Astrocyte (in vitro differentiated cells and primary cell): Measurements from ENCODE around the gene TMEM115. TPM values are rescaled to one million over a fixed set of nuclear protein-coding genes. Genes with fewer than 3 reads are reported as not detected.

Experiments used
- DNase-seq: peaks from one replicate; pipeline ENCODE4 v3.0.0-alpha.2; 2010; ENCODE audit warnings: low read depth
- FAIRE-seq: peaks from 2 replicates; lab custom pipeline; 2011; peaks lifted over from hg19 to GRCh38; lab: Jason Lieb, UNC
- H2AFZ ChIP-seq: 2 replicates; pipeline ENCODE4 v1.6.0; 2012; ENCODE audit warnings: low read depth, low read length, inconsistent platforms
- H3K27ac ChIP-seq: 2 replicates; pipeline ENCODE4 v1.5.1; 2011; ENCODE audit warnings: low read depth, low read length, inconsistent platforms
- H3K27me3 ChIP-seq: 2 replicates; pipeline ENCODE4 v1.6.0; 2011; ENCODE audit warnings: low read length, inconsistent platforms; ENCODE audit not compliant: insufficient read depth
- H3K36me3 ChIP-seq: 2 replicates; pipeline ENCODE4 v1.5.1; 2011; ENCODE audit warnings: low read length, inconsistent platforms; ENCODE audit not compliant: insufficient read depth
- H3K4me1 ChIP-seq: 2 replicates; pipeline ENCODE4 v1.5.1; 2011; ENCODE audit warnings: low read length, inconsistent platforms; ENCODE audit not compliant: insufficient read depth
- H3K4me2 ChIP-seq: 2 replicates; pipeline ENCODE4 v1.6.0; 2012; ENCODE audit warnings: low read length, inconsistent platforms
- H3K4me3 ChIP-seq: 2 replicates; pipeline ENCODE4 v1.5.1; 2011; ENCODE audit warnings: low read depth, mild to moderate bottlenecking, low read length, inconsistent platforms; ENCODE audit not compliant: insufficient read depth
- H3K79me2 ChIP-seq: 2 replicates; pipeline ENCODE4 v1.6.0; 2012; ENCODE audit warnings: mild to moderate bottlenecking, low read length, inconsistent platforms; ENCODE audit not compliant: insufficient read depth
- H3K9ac ChIP-seq: 2 replicates; pipeline ENCODE4 v1.6.0; 2012; ENCODE audit warnings: mild to moderate bottlenecking, low read length, inconsistent platforms
- H3K9me3 ChIP-seq: 2 replicates; pipeline ENCODE4 v1.5.1; 2012; ENCODE audit warnings: low read depth, mild to moderate bottlenecking, low read length, inconsistent platforms; ENCODE audit not compliant: insufficient read depth
- H4K20me1 ChIP-seq: 2 replicates; pipeline ENCODE4 v1.6.0; 2012; ENCODE audit warnings: low read length, inconsistent platforms; ENCODE audit not compliant: insufficient read depth
- H3K27ac Mint-ChIP-seq: one replicate; pipeline ENCODE4 v1.8.0; 2021; ENCODE audit warnings: mild to moderate bottlenecking, mixed read lengths; ENCODE audit not compliant: unreplicated experiment
- H3K27me3 Mint-ChIP-seq: one replicate; pipeline ENCODE4 v1.8.0; 2021; ENCODE audit warnings: low read depth, mixed read lengths; ENCODE audit not compliant: unreplicated experiment
- H3K36me3 Mint-ChIP-seq: one replicate; pipeline ENCODE4 v1.8.0; 2021; ENCODE audit warnings: low read depth, mixed read lengths; ENCODE audit not compliant: unreplicated experiment
- H3K4me1 Mint-ChIP-seq: one replicate; pipeline ENCODE4 v1.8.0; 2021; ENCODE audit warnings: low read depth, mixed read lengths; ENCODE audit not compliant: unreplicated experiment
- H3K4me3 Mint-ChIP-seq: one replicate; pipeline ENCODE4 v1.8.0; 2021; ENCODE audit warnings: mild to moderate bottlenecking, moderate library complexity, mixed read lengths; ENCODE audit not compliant: unreplicated experiment
- H3K9me3 Mint-ChIP-seq: one replicate; pipeline ENCODE4 v1.8.0; 2021; ENCODE audit warnings: mild to moderate bottlenecking, mixed read lengths; ENCODE audit not compliant: unreplicated experiment
- EZH2 ChIP-seq: IDR thresholded peaks from 2 replicates; pipeline ENCODE4 v1.6.1; 2012; ENCODE audit warnings: mild to moderate bottlenecking, low read length, inconsistent platforms; ENCODE audit not compliant: insufficient read depth
- total RNA-seq: library from RNA; stranded (reverse); gene quantifications from 2 replicates; pipeline ENCODE4 v1.2.1, GENCODE V29; 2021
- TF ChIP-seq, protein P1 (sequence below): IDR thresholded peaks from 2 replicates; pipeline ENCODE4 v1.5.1; 2011; ENCODE audit warnings: low read depth, mild to moderate bottlenecking, inconsistent platforms, low read length, moderate library complexity; ENCODE audit not compliant: insufficient read depth

Gene TMEM115
- total RNA-seq, 1 donor from 2014 or later = 48.7 TPM

DNA sequence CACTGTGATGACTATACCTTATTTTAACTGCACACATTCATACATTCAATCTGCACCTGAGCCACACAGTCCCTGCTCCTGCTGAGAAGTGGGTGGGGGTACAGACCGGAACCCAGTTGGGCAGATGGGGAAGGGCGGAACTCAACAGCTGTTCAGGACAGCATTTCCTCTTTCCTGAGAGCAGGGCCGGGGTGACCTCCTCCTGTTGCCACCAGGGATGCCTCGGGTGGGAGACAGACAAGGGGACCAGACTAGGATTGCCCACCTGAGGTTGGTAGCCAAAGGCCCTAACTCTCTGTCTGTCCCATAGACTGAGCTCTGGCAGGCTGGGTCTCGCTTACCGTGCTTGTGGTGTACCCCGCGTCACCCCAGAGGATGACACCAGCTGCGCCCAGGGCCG, 40.7 kb downstream of the TMEM115 start:
- Histone ChIP-seq H3K9me3 (no peaks in the 10 kb centered on the region), H3K27me3 (no peaks in the 10 kb centered on the region), H3K9ac (no peak overlapping the region), H3K79me2 (peaks cover 40% of the 10 kb centered on the region), H3K27ac (no peak overlapping the region), H3K4me2 (peak overlapping the region; percentile 93), H3K4me3 (no peak overlapping the region), H3K36me3 (peaks cover 8% of the 10 kb centered on the region), H4K20me1 (peaks cover 58% of the 10 kb centered on the region), H2AFZ (no peak overlapping the region), H3K4me1 (peaks cover 29% of the 10 kb centered on the region)
- no peak overlapping the region for H3K4me3 Mint-ChIP-seq
- H3K27me3 Mint-ChIP-seq = no peaks in the 10 kb centered on the region
- H3K36me3 Mint-ChIP-seq = peaks cover 21% of the 10 kb centered on the region
- H3K27ac Mint-ChIP-seq = no peak overlapping the region
- no peak for FAIRE-seq
- peaks cover 23% of the 10 kb centered on the region for H3K4me1 Mint-ChIP-seq
- DNase-seq = no peak
- H3K9me3 Mint-ChIP-seq = no peaks in the 10 kb centered on the region
- no peak for TF ChIP-seq EZH2
- TF ChIP-seq, protein P1, sequence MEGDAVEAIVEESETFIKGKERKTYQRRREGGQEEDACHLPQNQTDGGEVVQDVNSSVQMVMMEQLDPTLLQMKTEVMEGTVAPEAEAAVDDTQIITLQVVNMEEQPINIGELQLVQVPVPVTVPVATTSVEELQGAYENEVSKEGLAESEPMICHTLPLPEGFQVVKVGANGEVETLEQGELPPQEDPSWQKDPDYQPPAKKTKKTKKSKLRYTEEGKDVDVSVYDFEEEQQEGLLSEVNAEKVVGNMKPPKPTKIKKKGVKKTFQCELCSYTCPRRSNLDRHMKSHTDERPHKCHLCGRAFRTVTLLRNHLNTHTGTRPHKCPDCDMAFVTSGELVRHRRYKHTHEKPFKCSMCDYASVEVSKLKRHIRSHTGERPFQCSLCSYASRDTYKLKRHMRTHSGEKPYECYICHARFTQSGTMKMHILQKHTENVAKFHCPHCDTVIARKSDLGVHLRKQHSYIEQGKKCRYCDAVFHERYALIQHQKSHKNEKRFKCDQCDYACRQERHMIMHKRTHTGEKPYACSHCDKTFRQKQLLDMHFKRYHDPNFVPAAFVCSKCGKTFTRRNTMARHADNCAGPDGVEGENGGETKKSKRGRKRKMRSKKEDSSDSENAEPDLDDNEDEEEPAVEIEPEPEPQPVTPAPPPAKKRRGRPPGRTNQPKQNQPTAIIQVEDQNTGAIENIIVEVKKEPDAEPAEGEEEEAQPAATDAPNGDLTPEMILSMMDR = no peak

DNA sequence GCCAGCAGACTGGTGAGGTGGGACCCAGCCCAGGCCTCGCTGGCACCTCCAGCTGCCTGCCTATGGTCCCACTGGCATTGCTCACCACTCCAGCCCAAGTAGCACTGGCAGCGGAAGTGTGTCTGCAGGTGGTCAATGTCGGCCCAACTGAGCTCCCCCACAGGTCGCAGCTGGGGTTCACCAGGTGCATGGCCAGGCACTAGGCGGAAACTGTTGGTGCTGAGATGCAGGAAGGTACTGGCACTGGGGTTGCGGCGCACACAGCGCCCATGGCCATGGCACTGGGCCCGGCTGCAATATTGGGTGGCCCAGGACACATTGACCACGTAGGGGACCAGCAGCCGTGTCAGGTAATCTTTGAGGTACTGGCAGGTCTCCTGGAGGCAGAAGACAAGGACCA, 41.2 kb downstream of the TMEM115 start:
- Histone ChIP-seq H4K20me1 (peaks cover 58% of the 10 kb centered on the region), H3K27ac (no peak overlapping the region), H2AFZ (no peak overlapping the region), H3K4me3 (no peak overlapping the region), H3K79me2 (peaks cover 40% of the 10 kb centered on the region), H3K9me3 (no peaks in the 10 kb centered on the region), H3K4me1 (peaks cover 29% of the 10 kb centered on the region), H3K36me3 (peaks cover 8% of the 10 kb centered on the region), H3K9ac (no peak overlapping the region), H3K27me3 (no peaks in the 10 kb centered on the region), H3K4me2 (peak overlapping the region; percentile 93)
- H3K36me3 Mint-ChIP-seq = peaks cover 22% of the 10 kb centered on the region
- peaks cover 22% of the 10 kb centered on the region for H3K4me1 Mint-ChIP-seq
- TF ChIP-seq, protein P1 = no peak
- no peak for TF ChIP-seq EZH2
- DNase-seq (no peak), FAIRE-seq (no peak)
- H3K27me3 Mint-ChIP-seq = no peaks in the 10 kb centered on the region
- no peaks in the 10 kb centered on the region for H3K9me3 Mint-ChIP-seq
- no peak overlapping the region for H3K27ac Mint-ChIP-seq
- no peak overlapping the region for H3K4me3 Mint-ChIP-seq

DNA sequence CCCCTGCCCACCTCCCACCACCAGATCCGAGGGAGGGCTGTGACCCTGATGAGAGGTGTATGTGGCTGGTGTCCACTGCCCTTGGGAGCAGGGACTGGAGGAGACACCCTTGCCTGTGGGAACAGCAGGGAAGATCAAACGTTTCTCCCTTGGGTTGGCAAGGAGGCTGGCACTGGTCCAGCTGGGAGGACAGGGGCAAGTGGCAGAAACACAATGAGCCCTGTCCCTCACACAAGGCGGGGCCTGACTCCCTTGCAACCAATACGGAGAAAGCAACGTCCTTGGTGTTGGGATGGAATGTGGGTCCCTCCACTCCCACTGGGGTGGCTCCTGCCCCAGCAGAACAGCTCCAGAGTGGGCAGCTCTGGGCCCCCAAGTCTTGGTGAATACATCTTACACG, 42.0 kb downstream of the TMEM115 start:
- Histone ChIP-seq H3K36me3 (peaks cover 8% of the 10 kb centered on the region), H3K4me1 (peaks cover 29% of the 10 kb centered on the region), H3K9ac (peak overlapping the region; percentile 29), H3K4me3 (no peak overlapping the region), H3K79me2 (peaks cover 40% of the 10 kb centered on the region), H4K20me1 (peaks cover 58% of the 10 kb centered on the region), H2AFZ (no peak overlapping the region), H3K9me3 (no peaks in the 10 kb centered on the region), H3K27ac (no peak overlapping the region), H3K27me3 (no peaks in the 10 kb centered on the region), H3K4me2 (peak overlapping the region; percentile 55)
- H3K27ac Mint-ChIP-seq = peak overlapping the region; percentile 53
- FAIRE-seq (no peak), DNase-seq (no peak)
- no peaks in the 10 kb centered on the region for H3K27me3 Mint-ChIP-seq
- peaks cover 16% of the 10 kb centered on the region for H3K4me1 Mint-ChIP-seq
- peaks cover 22% of the 10 kb centered on the region for H3K36me3 Mint-ChIP-seq
- no peaks in the 10 kb centered on the region for H3K9me3 Mint-ChIP-seq
- TF ChIP-seq, protein P1 = no peak
- no peak for TF ChIP-seq EZH2
- no peak overlapping the region for H3K4me3 Mint-ChIP-seq
